Measurements from ENCODE around the gene LDLRAD4.

Gene LDLRAD4

DNA sequence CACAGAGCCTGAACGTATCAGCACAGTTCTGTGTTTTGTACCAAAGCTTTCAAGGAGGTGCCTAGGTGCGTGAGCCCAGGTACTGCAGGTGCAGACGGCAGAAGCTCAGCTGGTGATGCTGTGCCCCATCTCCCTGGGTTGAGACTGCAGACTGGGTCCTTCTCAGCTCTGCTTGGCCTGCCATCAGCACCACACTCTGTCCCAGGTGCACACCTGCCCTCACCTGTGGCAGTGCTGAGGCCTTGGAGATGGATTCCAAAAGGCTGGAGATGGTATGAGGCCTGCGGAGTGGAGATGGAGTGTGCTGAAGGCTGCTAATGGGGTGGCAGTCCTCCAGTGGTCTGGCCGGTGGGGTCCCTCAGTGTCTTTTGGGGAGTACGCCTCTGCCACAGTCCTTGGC is 9.3 kb downstream of the LDLRAD4 start:
- in situ Hi-C loops (cut with MboI; ENCODE audit: low sequenced_read_pairs), result no loop called here

GRCh38 chr18:13229001-13229671 is 10.6 kb downstream of the LDLRAD4 start:
- in situ Hi-C loops (cut with MboI; ENCODE audit: low sequenced_read_pairs), result no loop called here

GRCh38 chr18:13231151-13231550 is 12.6 kb downstream of the LDLRAD4 start:
- in situ Hi-C loops (cut with MboI; ENCODE audit: low sequenced_read_pairs), result no loop called here

DNA sequence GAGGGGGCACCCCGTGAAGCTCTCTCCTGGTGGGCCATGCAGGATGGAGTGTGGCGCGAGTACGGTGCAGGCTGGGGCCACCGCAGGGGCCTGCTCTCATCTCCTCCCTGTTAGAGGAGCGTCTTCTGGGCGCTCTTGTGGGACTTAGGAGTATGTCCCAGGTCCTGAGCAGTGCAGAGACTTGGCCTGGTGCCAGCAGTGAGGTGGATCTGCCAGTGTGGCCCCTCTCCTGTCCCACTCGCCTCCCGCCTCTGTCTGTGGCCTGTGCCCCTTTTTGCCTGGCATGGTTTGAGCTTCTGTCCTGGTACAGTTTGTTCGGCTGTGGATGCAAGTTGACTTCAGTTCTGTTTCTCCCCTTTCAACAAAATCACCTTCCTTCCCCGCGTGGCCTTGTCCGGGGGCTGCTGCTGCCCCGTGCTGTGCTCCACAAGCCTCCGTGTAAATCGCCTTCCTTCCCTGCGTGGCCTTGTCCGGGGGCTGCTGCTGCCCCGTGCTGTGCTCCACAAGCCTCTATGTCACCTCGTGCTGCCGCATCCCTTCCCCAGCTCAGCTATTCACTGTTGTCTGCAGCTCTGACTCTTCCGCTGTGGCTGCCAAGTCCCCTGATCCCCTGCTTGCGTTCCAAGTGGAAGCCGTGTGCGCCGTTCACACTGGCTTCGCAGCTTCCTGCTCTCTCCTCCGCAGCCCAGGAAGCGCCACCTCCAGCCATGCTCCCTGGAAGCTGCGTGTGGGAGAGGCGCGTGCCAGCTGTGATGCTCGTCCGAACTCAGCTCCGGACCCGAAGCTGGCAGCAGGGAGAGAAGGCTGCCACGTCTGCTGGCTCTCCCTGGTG is 13.7 kb downstream of the LDLRAD4 start:
- in situ Hi-C loops (cut with MboI; ENCODE audit: low sequenced_read_pairs), result no loop called here

DNA sequence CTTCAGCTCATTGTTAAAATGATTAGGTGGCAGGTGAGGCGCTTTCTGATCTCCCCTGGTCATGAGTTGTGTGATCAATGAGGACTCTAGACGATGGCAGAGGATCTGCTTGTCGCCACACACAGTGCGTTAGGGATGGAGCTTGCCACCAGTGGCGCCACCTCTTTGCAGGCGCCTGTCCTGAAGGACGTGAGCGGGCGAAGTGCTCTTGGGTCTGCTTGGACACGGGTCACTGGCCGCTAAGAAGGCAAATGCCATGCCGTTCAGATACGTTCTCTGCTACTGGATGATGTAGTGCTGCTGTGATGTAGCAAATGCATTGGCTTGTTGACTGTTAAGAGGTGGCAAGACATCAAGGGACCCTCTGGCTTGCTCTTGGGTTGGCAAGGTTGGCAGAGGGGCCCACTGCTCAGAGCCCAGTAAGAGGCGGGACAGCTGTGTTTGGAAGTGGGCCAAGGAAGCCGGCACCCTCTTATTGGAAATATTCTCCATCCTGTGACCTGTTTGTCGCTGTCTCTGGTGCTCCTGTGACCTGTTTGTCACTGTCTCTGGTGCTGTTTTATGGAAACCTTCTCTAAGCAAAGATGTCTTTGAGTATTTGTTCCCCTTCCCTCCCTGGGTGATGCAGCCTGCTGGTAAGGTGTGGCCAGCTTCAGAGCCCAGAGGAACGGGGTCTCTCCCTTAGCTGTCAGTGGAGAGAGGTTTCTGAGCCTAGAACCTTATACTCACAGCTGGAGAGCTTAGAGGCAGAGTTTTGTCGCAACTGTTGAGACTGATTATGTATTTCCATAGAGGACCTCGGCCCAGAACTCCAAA is 14.6 kb downstream of the LDLRAD4 start:
- in situ Hi-C loops (cut with MboI; ENCODE audit: low sequenced_read_pairs), result no loop called here

DNA sequence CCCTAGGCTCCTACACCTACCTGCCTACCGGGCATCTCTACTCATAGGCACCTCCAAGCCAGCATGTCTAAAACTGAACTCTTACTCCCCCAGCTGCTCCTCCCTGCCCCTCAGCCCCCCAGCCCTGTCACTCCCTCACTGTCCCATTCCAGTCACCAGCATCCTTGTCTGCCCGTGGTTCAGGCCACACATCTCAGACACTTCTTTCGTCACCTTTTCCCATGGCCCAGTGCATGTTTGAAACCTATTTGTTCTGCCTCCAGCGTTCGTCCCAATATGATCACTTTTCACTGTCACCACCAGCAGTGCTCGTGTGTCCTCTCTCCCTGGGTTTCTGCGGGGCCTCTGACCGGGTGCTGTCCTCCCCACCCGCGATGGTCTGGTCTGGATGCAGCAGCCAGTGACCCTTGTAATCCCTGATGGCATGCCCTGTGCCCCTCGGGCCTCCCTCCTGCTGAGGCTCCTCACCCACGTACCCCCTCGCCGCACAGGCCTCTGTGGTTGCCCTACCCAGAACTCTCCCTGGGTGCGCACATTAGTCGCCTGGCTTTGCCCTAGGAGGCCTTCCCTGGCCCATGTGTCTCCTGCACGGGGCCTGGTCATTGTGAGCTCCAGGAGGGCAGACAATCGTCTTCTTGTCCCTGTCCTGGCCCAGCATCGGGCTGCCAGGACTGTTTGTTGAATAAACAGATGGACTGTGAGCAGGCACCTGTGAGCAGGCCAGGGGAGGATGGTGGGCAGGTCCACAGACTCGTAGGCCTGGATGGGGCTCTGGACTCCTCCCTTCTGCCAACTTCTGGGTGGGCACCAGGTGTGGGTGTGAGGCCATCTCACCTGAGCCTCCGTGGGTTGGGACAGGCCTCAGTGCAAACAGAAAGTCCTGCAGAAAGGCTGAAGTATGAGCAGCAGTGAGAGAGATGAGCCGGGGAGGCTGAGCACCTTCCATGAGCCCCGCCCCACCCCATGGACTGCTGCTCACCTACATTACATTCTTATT is 15.5 kb downstream of the LDLRAD4 start:
- in situ Hi-C loops (cut with MboI; ENCODE audit: low sequenced_read_pairs), result no loop called here

DNA sequence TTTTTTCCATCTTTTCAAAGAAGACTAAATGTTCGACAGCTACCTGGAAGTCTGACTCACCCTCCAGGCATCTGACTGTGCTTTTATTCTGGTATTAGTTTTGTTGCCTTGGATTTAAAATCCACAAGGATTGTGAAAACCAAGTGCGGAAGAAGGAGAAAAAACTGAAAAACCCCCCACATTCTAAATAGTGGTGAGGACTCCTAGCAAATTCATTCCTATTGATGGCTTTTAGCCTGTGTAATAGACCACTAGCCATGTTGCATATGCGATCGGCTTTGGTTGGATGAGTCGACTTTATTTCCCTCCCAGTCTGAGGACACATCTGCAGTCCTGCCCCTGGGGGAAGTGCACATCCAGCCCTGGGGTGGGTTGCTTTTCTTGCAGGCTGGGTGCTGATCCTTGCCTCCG is 16.9 kb downstream of the LDLRAD4 start:
- in situ Hi-C loops (cut with MboI; ENCODE audit: low sequenced_read_pairs), result no loop called here

- in situ Hi-C loops (cut with MboI; ENCODE audit: low sequenced_read_pairs), result no loop called here
Measured at GRCh38 chr18:13235981-13236380, 17.4 kb downstream of the LDLRAD4 start.

GRCh38 chr18:13236411-13236810 is 17.9 kb downstream of the LDLRAD4 start:
- in situ Hi-C loops (cut with MboI; ENCODE audit: low sequenced_read_pairs), result no loop called here

DNA sequence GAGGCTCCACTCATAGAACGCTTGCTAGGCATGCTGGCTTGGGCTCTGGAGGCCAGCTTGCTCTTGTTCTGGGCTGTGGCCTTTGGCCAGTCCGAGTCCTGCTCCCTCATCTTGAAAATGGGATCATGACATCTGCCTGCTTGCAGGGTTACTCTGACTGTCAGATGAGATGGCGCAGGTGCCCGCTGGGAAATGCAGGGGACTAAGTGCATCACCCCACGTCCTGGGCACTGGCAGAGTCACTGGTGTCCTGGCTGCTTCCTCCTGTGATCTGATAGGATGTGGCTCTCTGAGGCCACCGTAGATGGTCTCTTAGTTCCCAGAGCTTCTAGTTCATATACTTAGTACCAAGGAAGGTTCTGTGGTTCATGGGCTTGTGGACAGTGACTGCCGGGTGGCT is 18.5 kb downstream of the LDLRAD4 start:
- in situ Hi-C loops (cut with MboI; ENCODE audit: low sequenced_read_pairs), result no loop called here

DNA sequence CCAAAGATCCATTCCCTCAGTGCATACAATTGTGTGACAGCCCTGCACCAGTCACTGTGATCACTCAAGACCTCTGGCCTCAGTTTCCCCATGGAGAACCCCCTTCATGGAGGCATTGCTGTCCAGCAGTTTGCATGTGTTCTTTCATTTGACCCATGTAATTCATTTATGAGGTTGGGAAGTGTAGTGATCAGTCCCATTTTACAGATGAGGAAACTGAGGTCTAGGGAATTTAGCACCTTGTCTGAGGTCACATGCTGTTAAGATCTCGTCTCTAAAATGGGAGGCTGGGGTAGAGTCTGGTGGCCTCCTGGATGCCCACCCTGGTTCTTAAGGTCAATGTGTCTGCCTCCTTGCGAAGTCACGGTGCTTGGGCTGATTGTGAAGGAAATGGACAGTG is 19.1 kb downstream of the LDLRAD4 start:
- in situ Hi-C loops (cut with MboI; ENCODE audit: low sequenced_read_pairs), result no loop called here

GRCh38 chr18:13239171-13239956 is 20.8 kb downstream of the LDLRAD4 start:
- in situ Hi-C loops (cut with MboI; ENCODE audit: low sequenced_read_pairs), result no loop called here

GRCh38 chr18:13240060-13240725 is 21.6 kb downstream of the LDLRAD4 start:
- in situ Hi-C loops (cut with MboI; ENCODE audit: low sequenced_read_pairs), result no loop called here

GRCh38 chr18:13241083-13241892 is 22.7 kb downstream of the LDLRAD4 start:
- in situ Hi-C loops (cut with MboI; ENCODE audit: low sequenced_read_pairs), result no loop called here

DNA sequence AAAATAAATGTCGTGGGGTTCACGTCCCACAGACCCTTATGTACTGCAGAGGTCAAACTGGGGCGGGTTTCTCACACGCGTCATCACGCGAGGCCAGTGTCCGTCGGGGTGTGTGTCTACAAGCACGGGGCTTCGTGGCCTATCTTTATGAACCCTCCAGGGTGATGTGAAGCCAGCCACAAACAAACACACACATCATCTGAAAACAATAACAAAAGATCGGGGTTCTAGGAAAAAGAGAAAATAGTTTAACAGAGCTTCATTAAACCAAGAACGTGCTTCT is 23.3 kb downstream of the LDLRAD4 start:
- in situ Hi-C loops (cut with MboI; ENCODE audit: low sequenced_read_pairs), result no loop called here

DNA sequence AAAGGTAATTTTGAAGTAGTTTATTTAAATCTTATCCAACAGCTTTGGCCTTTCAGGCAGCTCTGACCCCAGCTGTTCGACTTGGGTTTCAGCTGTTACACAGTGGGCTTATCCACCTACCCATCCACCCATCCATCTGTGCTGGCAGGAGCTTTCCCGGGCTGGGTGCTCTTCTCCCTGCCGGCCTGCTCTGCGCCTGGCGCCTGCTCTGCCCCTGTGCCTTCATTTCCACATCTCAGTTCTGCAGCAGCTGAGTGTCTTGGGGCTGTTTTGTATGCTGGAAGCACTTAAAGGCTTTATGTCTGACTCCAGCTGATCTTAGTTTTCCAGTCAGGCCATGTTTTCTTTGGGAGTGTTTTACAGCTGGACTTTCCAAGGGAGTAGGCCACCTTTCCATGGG is 24.2 kb downstream of the LDLRAD4 start:
- in situ Hi-C loops (cut with MboI; ENCODE audit: low sequenced_read_pairs), result no loop called here

DNA sequence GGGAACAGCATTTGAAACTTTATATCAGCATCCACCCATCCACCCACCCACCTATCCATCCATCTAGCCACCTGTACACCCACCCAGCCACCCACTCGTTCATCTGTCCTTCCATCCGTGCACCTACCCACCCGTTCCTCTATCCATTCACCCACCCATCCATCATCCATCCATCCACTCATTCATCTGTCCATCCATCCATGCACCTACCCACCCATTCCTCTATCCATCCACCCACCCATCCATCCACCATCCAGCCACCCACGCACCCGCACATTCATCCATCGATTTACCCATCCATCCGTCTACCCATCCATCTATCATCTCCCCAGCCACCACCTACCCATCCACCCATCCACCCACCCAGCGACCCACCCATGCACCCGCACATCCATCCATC is 24.8 kb downstream of the LDLRAD4 start:
- in situ Hi-C loops (cut with MboI; ENCODE audit: low sequenced_read_pairs), result no loop called here

DNA sequence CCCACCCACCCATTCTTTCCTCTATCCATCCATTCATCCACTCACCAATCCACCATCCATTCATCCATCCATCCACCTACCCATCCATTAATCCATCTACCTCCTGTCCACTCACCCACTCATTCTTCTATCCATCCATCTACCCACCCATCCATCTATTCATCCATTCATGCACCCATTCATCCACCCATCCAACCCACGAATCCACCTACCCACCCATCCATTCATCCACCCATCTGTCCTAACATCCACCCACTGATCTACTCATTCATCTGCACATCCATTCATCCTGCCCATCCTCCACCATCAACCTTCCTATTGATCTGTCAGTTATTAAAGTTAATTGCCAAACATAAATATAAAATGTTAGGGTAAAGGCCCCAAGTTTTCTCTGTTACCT is 25.6 kb downstream of the LDLRAD4 start:
- in situ Hi-C loops (cut with MboI; ENCODE audit: low sequenced_read_pairs), result no loop called here

Measured in HL-60/S4 treated with phorbol 12-myristate 13-acetate at 8.2 ng/mL for 4 days and 3 days (cell line).